Endothelial cell of umbilical vein (primary cell): ENCODE results near the gene PPP4R1.

Experiments
- CTCF ChIP-seq, 2 donors: IDR thresholded peaks; 1 replicate in 1 of 2; 2 replicates in 1 of 2; pipeline ENCODE4 v1.5.1; 2011; ENCODE audit warnings: low read length in 2 of 2, mild to moderate bottlenecking in 2 of 2, moderate library complexity in 2 of 2, control low read depth in 1 of 2, inconsistent platforms in 1 of 2, low read depth in 1 of 2; ENCODE audit not compliant: insufficient read depth in 1 of 2; ENCODE audit errors: extremely low read depth in 1 of 2
- EZH2 ChIP-seq: IDR thresholded peaks from 2 replicates; pipeline ENCODE4 v1.6.1; 2012; ENCODE audit warnings: borderline replicate concordance, low read depth, mild to moderate bottlenecking, moderate library complexity, low read length, inconsistent platforms; ENCODE audit not compliant: severe bottlenecking
- JUN ChIP-seq: IDR thresholded peaks from 2 replicates; pipeline ENCODE4 v1.6.1; 2011; ENCODE audit warnings: borderline replicate concordance, low read depth; ENCODE audit not compliant: insufficient read length, insufficient read depth
- MAX ChIP-seq: IDR thresholded peaks from 2 replicates; pipeline ENCODE4 v1.6.1; 2011; ENCODE audit not compliant: insufficient read depth, insufficient read length
- POLR2A ChIP-seq: IDR thresholded peaks from 2 replicates; pipeline ENCODE4 v1.6.1; 2012; ENCODE audit warnings: low read depth, mild to moderate bottlenecking, control low read depth, low read length
- POLR2AphosphoS5 ChIP-seq: IDR thresholded peaks from 2 replicates; pipeline ENCODE4 v1.6.1; 2012; ENCODE audit warnings: low read depth, mild to moderate bottlenecking, control low read depth, low read length, moderate library complexity; ENCODE audit not compliant: insufficient read depth

GRCh38 chr18:9637036-9637767 lies 22.8 kb upstream of the PPP4R1 start:
- no peak for TF ChIP-seq POLR2A
- TF ChIP-seq EZH2, result no peak
- TF ChIP-seq CTCF (IDR thresholded peaks at IDR 0.05; ENCODE audit: extremely low read depth in 1 of 2, insufficient read depth in 1 of 2, low read depth in 1 of 2, low read length in 2 of 2), result no peak
- TF ChIP-seq JUN, result no peak
- no peak for TF ChIP-seq POLR2AphosphoS5
- no peak for TF ChIP-seq MAX
